Germinal center (tissue), 1 donor: ENCODE measurements around the gene ARID3C.
A peak's percentile ranks its signal among the peaks of the same experiment; 100 is the strongest.

Experiments
- DNase-seq: peaks from one replicate; pipeline ENCODE4 v3.0.0; 2012; ENCODE audit warnings: mixed read lengths, low spot score

ARID3C gene

GRCh38 chr9:34628656-34629490, at the start of gene ARID3C:
ARID3C (minus strand) TSS chr9:34629066; CDS start chr9:34628014, 1,052 bp downstream.
- peak; percentile 62 for DNase-seq

GRCh38 chr9:34675869-34676268, 47.0 kb upstream of the ARID3C start:
- DNase-seq = no peak

- peak; percentile 70 for DNase-seq
Observed at GRCh38 chr9:34675048-34675714, 46.3 kb upstream of the ARID3C start.

- no peak for DNase-seq
Observed at GRCh38 chr9:34674440-34674839, 45.6 kb upstream of the ARID3C start.

GRCh38 chr9:34671307-34671706, 42.4 kb upstream of the ARID3C start:
- no peak for DNase-seq

GRCh38 chr9:34669809-34670562, 41.1 kb upstream of the ARID3C start:
- DNase-seq = no peak

GRCh38 chr9:34665381-34666250, 36.8 kb upstream of the ARID3C start:
- peak; percentile 94 for DNase-seq

GRCh38 chr9:34665067-34665380, 36.2 kb upstream of the ARID3C start:
- DNase-seq = no peak

GRCh38 chr9:34664281-34665066, 35.6 kb upstream of the ARID3C start:
- DNase-seq = peak; percentile 78

GRCh38 chr9:34663303-34663605, 34.4 kb upstream of the ARID3C start:
- no peak for DNase-seq

GRCh38 chr9:34662526-34663302, 33.8 kb upstream of the ARID3C start, which contains the start of gene CCL27:
CCL27 (minus strand) TSS chr9:34662657; CDS start chr9:34662633, 24 bp downstream.
- no peak for DNase-seq

- no peak for DNase-seq
Observed at GRCh38 chr9:34659592-34660253, 30.9 kb upstream of the ARID3C start.

- DNase-seq = no peak
Observed at GRCh38 chr9:34658461-34658860, 29.6 kb upstream of the ARID3C start.

GRCh38 chr9:34656992-34657391, 28.1 kb upstream of the ARID3C start:
- no peak for DNase-seq

- no peak for DNase-seq
Observed at GRCh38 chr9:34655394-34655793, 26.5 kb upstream of the ARID3C start.

- DNase-seq = no peak
Observed at GRCh38 chr9:34654323-34655051, 25.6 kb upstream of the ARID3C start.

- no peak for DNase-seq
Observed at GRCh38 chr9:34653151-34654072, 24.5 kb upstream of the ARID3C start.

- no peak for DNase-seq
Observed at GRCh38 chr9:34652602-34653000, 23.7 kb upstream of the ARID3C start.
